ENCODE measurements around the gene ANKRD33B.
"Not testable (repeated sequence)": the region's sequence is repeated elsewhere in the genome, so short reads cannot be mapped to it uniquely, and the experiment has no call there.

Gene ANKRD33B

DNA sequence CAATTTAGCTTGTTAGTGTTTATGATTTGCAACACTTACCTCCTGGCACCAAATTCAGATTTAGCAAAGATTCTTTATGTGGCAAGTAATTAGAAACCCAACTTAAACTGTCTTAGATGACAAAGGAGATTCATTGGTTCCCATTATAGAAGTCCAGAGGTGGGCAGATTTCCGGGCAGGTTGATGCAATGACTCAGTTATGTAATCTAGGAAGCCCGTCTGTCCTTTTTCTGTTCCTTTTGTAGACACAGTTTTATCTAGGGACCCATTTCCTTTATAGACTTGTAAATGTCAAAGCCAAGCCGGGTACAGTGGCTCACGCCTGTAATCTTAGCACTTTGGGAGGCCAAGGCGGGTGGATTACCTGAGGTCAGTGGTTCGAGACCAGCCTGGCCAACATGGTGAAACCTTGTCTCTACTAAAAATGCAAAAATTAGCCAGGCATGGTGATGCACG lies 20.3 kb upstream of the ANKRD33B start:
- Mint-ChIP-seq H3K27ac (no peak overlapping the region), H3K4me1 (ENCODE audit: low read depth) (peaks cover 4% of the 10 kb centered on the region), H3K4me3 (no peak overlapping the region), H3K9me3 (no peaks in the 10 kb centered on the region), H3K27me3 (ENCODE audit: low read depth) (peaks cover 32% of the 10 kb centered on the region), H3K36me3 (ENCODE audit: low read depth) (no peaks in the 10 kb centered on the region)

DNA sequence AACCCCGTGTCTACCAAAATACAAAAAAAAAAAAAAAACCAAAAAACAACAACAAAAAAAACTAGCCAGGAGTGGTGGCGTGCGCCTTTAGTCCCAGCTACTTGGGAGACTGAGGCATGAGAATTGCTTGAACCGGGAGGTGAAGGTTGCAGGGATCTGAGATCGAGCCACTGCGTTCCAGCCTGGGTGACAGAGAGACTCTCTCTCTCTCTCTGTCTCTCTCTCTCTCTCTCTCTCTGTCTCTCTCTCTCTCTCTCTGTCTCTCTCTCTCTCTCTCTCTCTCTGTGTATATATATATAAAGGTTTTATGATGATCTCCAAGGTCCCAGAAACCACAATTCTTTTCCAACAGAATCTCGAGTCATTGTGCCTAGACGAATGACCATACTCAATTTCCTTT lies 18.8 kb upstream of the ANKRD33B start:
- no peaks in the 10 kb centered on the region for H3K36me3 Mint-ChIP-seq (ENCODE audit: low read depth)
- no peak overlapping the region for H3K27ac Mint-ChIP-seq
- no peaks in the 10 kb centered on the region for H3K9me3 Mint-ChIP-seq
- H3K4me1 Mint-ChIP-seq (ENCODE audit: low read depth) = peaks cover 4% of the 10 kb centered on the region
- peaks cover 32% of the 10 kb centered on the region for H3K27me3 Mint-ChIP-seq (ENCODE audit: low read depth)
- no peak overlapping the region for H3K4me3 Mint-ChIP-seq

DNA sequence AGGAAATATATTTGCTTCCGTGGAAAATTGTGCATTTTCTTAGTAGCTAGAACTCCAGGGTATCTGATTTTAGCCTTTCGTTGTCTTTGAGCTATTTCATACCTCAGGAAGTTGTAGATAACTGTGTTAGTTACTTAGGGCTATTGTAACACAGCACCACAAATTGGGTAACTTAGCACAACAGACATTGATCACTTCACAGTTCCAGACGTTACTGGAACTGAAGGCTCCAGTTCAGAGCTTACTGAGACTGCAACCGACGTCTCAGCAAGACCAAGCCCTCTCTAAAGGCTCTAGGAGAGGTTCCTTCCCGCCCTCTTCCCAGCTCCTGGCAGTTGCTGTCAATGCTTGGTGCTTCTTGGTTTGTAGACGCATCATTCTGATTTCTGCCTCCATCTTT lies 17.7 kb upstream of the ANKRD33B start:
- Mint-ChIP-seq H3K9me3 (no peaks in the 10 kb centered on the region), H3K4me3 (no peak overlapping the region), H3K4me1 (ENCODE audit: low read depth) (peaks cover 4% of the 10 kb centered on the region), H3K27me3 (ENCODE audit: low read depth) (peaks cover 35% of the 10 kb centered on the region), H3K36me3 (ENCODE audit: low read depth) (no peaks in the 10 kb centered on the region), H3K27ac (no peak overlapping the region)

DNA sequence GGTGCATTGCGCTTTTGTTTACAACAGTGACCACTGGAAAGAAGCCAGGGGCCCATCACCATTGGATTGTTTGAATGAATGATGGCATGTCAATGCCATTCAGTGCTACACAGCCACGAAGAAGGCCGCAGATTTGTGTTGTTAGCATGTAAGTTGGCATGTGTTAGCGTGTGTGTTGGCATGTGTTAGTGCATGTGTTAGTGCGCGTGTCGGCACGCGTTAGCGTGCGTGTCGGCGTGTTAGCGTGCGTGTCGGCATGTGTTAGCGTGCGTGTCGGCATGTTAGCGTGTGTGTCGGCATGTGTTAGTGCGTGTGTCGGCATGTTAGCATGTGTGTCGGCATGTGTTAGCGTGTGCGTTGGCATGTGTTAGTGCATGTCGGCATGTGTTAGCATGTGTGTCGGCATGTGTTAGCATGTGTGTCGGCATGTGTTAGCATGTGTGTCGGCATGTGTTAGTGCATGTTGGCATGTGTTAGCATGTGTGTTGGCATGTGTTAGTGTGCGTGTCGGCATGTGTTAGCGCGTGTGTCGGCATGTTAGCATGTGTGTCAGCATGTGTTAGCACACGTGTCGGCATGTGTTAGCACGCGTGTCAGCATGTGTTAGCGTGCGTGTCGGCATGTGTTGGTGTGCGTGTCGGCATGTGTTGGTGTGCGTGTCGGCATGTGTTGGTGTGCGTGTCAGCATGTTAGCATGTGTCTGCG lies 15.3 kb upstream of the ANKRD33B start:
- peaks cover 30% of the 10 kb centered on the region for H3K27me3 Mint-ChIP-seq (ENCODE audit: low read depth)
- H3K9me3 Mint-ChIP-seq = no peaks in the 10 kb centered on the region
- H3K27ac Mint-ChIP-seq = no peak overlapping the region

DNA sequence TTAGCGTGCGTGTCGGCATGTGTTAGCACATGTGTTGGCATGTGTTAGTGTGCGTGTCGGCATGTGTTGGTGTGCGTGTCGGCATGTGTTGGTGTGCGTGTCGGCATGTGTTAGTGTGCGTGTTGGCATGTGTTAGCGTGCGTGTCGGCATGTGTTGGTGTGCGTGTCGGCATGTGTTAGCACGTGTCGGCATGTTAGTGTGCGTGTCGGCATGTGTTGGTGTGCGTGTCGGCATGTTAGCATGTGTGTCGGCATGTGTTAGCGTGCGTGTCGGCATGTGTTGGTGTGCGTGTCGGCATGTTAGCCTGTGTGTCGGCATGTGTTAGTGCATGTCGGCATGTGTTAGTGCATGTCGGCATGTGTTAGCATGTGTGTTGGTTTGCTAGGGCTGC lies 14.8 kb upstream of the ANKRD33B start:
- peaks cover 31% of the 10 kb centered on the region for H3K27me3 Mint-ChIP-seq (ENCODE audit: low read depth)
- not testable (repeated sequence) for H3K9me3 Mint-ChIP-seq; H3K27ac Mint-ChIP-seq; H3K4me3 Mint-ChIP-seq; H3K36me3 Mint-ChIP-seq (ENCODE audit: low read depth)
- H3K4me1 Mint-ChIP-seq (ENCODE audit: low read depth) = peaks cover 18% of the 10 kb centered on the region

More for the DNA sequence above, 15.3 kb upstream of the ANKRD33B start:
- no peaks in the 10 kb centered on the region for H3K36me3 Mint-ChIP-seq (ENCODE audit: low read depth)
- peaks cover 17% of the 10 kb centered on the region for H3K4me1 Mint-ChIP-seq (ENCODE audit: low read depth)
- no peak overlapping the region for H3K4me3 Mint-ChIP-seq

DNA sequence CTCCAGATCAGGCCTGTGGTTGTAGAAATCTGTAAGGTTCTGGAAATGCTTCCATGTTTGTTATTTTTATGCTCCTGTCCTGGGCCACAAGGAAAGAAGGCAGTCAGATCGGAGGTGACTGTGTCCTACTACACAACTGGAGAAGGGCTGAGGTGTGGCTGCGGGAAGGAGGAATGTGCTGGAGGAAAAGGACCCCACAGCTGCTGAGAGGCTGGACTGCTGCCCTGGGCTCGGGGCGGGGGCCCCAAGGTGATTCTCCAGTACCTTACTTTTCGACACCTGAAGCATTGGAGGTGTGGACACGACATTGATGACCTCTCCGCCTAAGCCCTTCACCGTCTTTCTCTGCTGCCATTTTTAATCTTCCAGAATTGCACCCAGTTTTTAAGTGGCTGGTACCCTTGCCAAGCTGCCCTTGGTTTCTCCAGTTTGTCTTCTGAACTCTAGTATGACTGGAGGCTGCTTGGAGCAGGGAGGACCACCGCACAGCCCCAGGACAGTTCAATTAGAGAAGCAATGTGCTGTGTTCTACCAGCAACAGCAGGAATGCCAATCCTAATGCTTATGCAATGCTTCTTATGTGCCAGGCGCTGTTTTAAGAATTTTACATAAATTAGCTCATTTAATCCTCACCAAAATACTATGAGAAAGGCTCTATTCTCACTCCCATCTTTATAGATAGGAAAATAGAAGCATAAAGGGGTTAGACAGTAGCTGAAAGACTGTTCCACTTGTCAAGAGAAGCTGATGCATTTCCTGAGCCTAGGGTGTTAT lies 13.5 kb upstream of the ANKRD33B start:
- Mint-ChIP-seq H3K27ac (no peak overlapping the region), H3K4me3 (no peak overlapping the region), H3K4me1 (ENCODE audit: low read depth) (peaks cover 18% of the 10 kb centered on the region), H3K27me3 (ENCODE audit: low read depth) (peaks cover 36% of the 10 kb centered on the region), H3K36me3 (ENCODE audit: low read depth) (no peaks in the 10 kb centered on the region), H3K9me3 (no peaks in the 10 kb centered on the region)

DNA sequence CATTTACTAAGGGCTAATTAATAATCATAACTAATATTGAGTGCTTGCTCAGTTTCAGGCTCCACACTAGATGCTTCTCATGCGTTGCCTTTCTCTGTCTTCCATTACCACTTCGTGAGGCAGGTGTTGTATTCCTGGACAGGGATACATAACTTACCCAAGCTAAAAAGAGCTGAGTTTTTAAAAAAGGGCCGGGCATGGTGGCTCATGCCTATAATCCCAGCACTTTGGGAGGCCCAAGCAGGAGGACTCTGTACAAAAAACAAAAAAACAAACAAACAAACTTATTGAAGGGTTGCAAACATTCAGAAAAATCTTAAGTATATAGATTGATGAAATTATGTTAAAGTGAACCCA lies 12.1 kb upstream of the ANKRD33B start:
- H3K27me3 Mint-ChIP-seq (ENCODE audit: low read depth) = peaks cover 39% of the 10 kb centered on the region
- H3K4me1 Mint-ChIP-seq (ENCODE audit: low read depth) = peaks cover 18% of the 10 kb centered on the region

DNA sequence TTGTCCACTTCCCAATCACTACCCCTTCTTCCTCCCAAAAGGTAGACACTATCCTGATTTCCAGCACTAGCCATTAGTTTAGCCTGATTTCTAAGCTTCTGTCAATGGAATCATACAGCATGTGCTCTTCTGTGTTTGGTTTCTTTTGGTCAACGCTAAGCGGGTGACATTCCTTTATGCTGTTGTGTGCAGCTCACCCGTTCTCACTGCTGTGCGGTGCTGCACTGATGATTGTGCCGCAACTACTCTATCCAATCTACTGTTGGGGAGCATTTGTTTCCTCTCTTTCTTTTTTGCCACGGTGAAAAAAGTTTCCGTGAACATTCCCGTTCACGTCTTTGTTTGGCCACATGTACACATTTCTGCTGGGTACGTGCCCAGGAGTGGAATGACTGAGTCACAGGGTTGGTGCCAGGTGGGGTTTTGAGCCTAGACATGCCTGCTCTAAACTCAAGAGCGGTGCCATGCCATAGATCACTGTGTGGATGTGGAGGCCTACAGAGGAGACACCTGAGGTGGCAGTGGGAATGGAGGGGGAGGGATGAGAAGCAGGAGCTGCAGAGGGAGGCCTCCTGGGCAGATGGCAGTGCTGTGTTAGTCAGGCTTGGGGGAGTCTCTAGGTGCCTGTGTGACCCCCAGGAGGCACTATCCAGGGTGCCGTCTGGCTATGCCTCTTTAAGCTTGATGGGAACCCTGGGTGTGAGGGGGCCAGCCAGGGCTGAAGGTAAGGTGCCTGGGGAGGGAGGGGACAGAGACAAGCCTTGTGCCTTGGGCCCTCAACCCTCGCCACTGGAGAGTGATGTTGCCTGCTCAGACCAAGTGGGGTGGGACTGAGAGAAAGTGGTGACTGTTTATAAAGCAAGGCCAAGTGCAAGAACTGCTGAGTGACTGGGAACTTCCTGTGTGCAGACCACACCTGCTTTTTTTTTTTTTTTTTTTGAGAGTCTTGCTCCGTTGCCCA lies 11.4 kb upstream of the ANKRD33B start:
- Mint-ChIP-seq H3K27ac (no peak overlapping the region), H3K27me3 (ENCODE audit: low read depth) (peaks cover 41% of the 10 kb centered on the region), H3K4me3 (no peak overlapping the region), H3K9me3 (no peaks in the 10 kb centered on the region), H3K36me3 (ENCODE audit: low read depth) (no peaks in the 10 kb centered on the region), H3K4me1 (ENCODE audit: low read depth) (peaks cover 16% of the 10 kb centered on the region)

More for the DNA sequence above, 12.1 kb upstream of the ANKRD33B start:
- Mint-ChIP-seq H3K27ac (no peak overlapping the region), H3K4me3 (no peak overlapping the region), H3K9me3 (no peaks in the 10 kb centered on the region), H3K36me3 (ENCODE audit: low read depth) (no peaks in the 10 kb centered on the region)

DNA sequence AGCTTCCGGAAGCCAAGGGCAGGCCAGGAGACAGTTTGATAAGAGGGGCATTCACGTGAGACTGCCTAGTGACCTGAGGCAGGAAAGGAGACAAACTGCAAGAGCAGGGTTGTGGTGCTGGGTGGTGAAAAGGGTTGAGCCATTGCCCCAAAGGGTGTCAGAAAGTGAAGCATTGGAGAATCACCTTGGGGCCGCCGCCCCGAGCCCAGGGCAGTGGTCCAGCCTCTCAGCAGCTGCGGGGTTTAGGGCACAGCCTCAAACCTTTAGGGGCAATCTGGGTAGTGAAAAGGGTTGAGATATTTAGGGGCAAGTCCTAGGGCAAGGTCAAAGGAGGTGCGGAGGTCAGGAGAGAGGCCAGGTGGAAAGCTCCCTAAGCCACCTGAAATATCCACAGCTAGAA lies 10.4 kb upstream of the ANKRD33B start:
- Mint-ChIP-seq H3K36me3 (ENCODE audit: low read depth) (no peaks in the 10 kb centered on the region), H3K9me3 (no peaks in the 10 kb centered on the region), H3K4me3 (no peak overlapping the region), H3K4me1 (ENCODE audit: low read depth) (peaks cover 14% of the 10 kb centered on the region), H3K27ac (no peak overlapping the region), H3K27me3 (ENCODE audit: low read depth) (peaks cover 46% of the 10 kb centered on the region)

DNA sequence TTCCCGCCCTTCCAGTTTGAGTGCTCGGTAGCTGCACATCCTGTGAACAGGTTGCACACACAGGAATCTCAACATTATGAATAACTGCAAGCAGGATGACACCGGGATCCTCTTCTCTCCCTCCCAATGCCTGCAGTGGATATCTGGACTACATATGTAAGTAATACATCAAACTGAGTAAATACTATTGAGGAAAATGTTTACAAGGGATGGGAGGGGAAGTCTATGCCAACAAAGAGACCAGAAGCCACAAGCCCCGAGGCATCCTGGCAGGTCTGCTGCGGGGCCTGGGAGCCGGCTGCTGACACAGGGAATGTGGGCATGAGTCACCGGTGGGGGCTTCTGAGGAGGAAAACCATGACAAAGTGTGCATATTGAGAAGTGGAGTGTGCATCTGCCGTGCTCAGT lies 8.6 kb upstream of the ANKRD33B start:
- Mint-ChIP-seq H3K9me3 (no peaks in the 10 kb centered on the region), H3K4me1 (ENCODE audit: low read depth) (peaks cover 14% of the 10 kb centered on the region), H3K27ac (no peak overlapping the region), H3K4me3 (no peak overlapping the region), H3K27me3 (ENCODE audit: low read depth) (peaks cover 59% of the 10 kb centered on the region), H3K36me3 (ENCODE audit: low read depth) (no peaks in the 10 kb centered on the region)

DNA sequence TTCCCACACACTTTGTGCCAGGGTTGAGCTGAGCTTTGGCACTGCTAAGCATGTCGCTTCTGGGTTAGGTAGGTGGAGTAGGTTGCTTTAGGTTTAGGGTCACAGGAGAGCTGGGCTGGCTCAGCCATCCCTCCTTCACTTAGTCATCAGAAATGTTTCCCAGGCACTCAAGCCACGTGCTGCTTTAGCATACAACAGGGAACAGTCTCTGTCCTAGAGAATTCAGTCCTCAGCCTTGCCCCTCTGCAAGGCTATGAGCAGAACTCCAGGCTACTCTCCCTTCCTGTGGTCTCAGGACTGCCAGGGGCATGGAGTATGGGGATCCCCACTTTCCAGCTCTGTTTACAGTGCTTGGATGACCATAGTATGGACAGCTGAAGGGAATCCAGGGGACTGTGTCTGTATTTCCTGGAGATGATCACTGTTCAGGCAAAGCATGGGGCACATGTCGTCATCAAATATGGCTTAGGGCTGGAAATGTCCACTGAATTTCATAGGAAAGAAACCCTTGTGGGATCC lies 7.5 kb upstream of the ANKRD33B start:
- H3K9me3 Mint-ChIP-seq = no peaks in the 10 kb centered on the region
- H3K4me1 Mint-ChIP-seq (ENCODE audit: low read depth) = peaks cover 14% of the 10 kb centered on the region
- H3K4me3 Mint-ChIP-seq = no peak overlapping the region
- peaks cover 67% of the 10 kb centered on the region for H3K27me3 Mint-ChIP-seq (ENCODE audit: low read depth)
- H3K27ac Mint-ChIP-seq = no peak overlapping the region
- no peaks in the 10 kb centered on the region for H3K36me3 Mint-ChIP-seq (ENCODE audit: low read depth)

DNA sequence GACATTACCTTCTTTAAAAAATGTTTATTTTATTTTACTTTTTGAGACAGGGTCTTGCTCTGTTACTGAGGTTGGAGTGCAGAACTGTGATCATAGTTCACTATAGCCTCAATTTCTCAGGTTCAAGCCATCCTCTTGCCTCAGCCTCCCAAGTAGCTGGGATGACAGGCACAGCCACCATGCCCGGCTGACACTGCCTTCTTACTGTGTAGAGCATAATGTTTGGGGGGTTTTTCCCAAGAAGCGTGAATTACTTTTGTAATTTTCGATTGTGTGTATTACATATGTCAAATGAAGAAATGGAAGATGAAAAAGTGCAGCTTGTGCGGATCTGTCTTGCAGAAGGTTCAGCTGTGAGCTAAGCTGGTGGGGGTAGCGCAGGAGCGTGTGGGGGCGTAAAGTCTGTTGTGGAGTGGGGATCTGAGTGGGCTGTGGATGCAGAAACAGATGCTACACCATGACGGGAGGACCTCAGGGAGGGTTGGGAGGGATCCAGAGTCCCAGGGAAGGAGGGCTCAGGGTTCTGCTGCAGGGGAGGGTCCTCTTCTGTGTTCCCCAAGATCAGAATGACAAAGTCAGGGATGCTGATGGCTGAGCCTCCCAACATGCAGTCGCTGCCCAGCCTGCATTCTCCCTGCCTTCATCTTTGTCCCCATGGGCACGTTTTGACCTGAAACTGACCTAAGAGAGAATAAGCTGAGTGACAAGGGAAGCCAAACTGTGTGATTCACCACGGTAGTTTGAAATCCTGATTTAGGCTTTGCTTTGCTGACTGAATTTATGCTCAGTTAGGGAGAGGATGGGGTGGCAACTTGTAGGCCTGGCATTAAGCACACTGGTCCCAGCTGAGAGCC lies 6.8 kb upstream of the ANKRD33B start:
- Mint-ChIP-seq H3K36me3 (ENCODE audit: low read depth) (no peaks in the 10 kb centered on the region), H3K9me3 (no peaks in the 10 kb centered on the region), H3K4me1 (ENCODE audit: low read depth) (peaks cover 16% of the 10 kb centered on the region), H3K27me3 (ENCODE audit: low read depth) (peaks cover 72% of the 10 kb centered on the region), H3K4me3 (no peak overlapping the region), H3K27ac (no peak overlapping the region)

DNA sequence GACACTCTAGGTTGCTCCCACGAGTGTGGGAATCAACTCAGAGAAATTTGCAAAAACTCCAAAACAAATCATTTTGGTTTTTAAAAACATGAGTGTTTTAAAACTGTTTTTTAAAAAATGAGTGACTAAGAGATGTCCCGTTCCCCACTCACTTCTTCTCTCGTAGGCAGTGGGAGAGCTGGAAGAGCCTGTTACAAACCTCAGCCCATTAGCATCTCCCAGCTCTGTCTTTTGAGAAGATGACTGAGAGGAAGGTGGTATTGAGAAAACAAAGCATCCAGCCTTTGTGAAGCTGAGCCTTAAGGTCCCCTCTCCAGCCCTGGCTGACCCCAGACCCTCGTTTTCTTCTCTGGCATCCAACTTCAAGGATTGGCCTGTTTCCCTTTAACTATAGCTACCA lies 4.7 kb upstream of the ANKRD33B start:
- peaks cover 68% of the 10 kb centered on the region for H3K27me3 Mint-ChIP-seq (ENCODE audit: low read depth)
- H3K4me1 Mint-ChIP-seq (ENCODE audit: low read depth) = peaks cover 5% of the 10 kb centered on the region
- H3K36me3 Mint-ChIP-seq (ENCODE audit: low read depth) = no peaks in the 10 kb centered on the region
- no peaks in the 10 kb centered on the region for H3K9me3 Mint-ChIP-seq
- no peak overlapping the region for H3K27ac Mint-ChIP-seq
- H3K4me3 Mint-ChIP-seq = no peak overlapping the region
